Measurements from ENCODE around the gene RGS19. TPM values are rescaled to one million over a fixed set of nuclear protein-coding genes. Genes with fewer than 3 reads are reported as not detected.

The RGS19 gene
- total and polyA plus RNA-seq, 8 donors: 6.3 to 63.9 (median 8.8) TPM

- Histone ChIP-seq H3K27me3 (peaks cover 26 to 53% of the 10 kb centered on the region in 2 donors), H3K27ac (no peak overlapping the region), H3K4me3 (no peak overlapping the region), H3K36me3 (peaks cover 0 to 23% of the 10 kb centered on the region in 2 donors), H3K4me1 (peaks cover 6 to 14% of the 10 kb centered on the region in 2 donors), H3K9me3 (no peaks in the 10 kb centered on the region)
- peak in 1 of 4 donors; percentile 20 for DNase-seq
- TF ChIP-seq CTCF (IDR thresholded peaks at IDR 0.05): no peak
- intact Hi-C loops (cut with DNase I): no loop called here
- no peak for ATAC-seq
Observed at GRCh38 chr20:64100946-64101688, 21.8 kb upstream of the RGS19 start.

- ATAC-seq (no peak), DNase-seq (peak in 1 of 4 donors; percentile 11)
- H3K36me3 ChIP-seq: peaks cover 0 to 23% of the 10 kb centered on the region in 2 donors
- H3K9me3 ChIP-seq: no peaks in the 10 kb centered on the region
- H3K27me3 ChIP-seq: peaks cover 26 to 55% of the 10 kb centered on the region in 2 donors
- no peak overlapping the region for H3K27ac ChIP-seq
- no peak overlapping the region for H3K4me3 ChIP-seq
- no peak for TF ChIP-seq CTCF (IDR thresholded peaks at IDR 0.05)
- H3K4me1 ChIP-seq: peaks cover 6 to 14% of the 10 kb centered on the region in 2 donors
- intact Hi-C loops (cut with DNase I): no loop called here
Observed at GRCh38 chr20:64100566-64100888, 21.2 kb upstream of the RGS19 start.

DNA sequence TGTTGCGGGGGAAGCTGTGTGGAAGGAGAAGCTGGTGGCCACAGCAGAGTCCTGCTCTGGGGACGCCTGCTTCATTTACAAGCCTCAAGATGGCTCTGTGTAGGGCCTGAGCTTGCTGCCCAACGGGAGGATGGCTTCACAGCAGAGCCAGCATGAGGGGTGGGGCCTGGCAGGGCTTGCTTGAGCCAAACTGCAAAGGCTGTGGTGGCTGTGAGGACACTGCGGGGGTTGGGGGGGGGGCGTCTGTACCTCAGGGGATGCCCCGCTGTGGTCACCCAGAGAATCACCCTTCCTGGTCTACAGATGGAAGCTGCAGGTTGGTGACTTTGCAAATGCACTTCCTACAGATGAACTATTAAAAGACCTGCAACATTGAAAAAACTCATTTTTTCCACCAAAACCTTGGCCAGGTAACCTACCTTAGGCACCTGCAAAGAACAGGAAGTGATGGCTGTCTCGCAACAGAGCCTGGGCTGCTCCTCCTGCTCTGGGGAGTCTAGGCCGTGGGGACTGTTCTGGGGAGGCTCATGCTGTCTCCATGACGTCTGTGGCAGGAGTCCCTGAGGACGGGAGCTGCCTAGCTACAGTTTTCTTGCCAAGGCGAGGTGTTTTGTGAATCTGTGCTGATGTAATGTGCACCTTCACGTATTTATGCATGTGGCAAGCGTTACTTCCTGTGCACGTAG lies 20.7 kb upstream of the RGS19 start:
- Histone ChIP-seq H3K4me1 (peaks cover 6 to 14% of the 10 kb centered on the region in 2 donors), H3K4me3 (no peak overlapping the region), H3K36me3 (peaks cover 0 to 23% of the 10 kb centered on the region in 2 donors), H3K27ac (no peak overlapping the region), H3K27me3 (peaks cover 26 to 56% of the 10 kb centered on the region in 2 donors), H3K9me3 (no peaks in the 10 kb centered on the region)
- ATAC-seq (no peak), DNase-seq (peak in 1 of 4 donors; percentile 34)
- no peak for TF ChIP-seq CTCF (IDR thresholded peaks at IDR 0.05)
- intact Hi-C loops (cut with DNase I): no loop called here

DNA sequence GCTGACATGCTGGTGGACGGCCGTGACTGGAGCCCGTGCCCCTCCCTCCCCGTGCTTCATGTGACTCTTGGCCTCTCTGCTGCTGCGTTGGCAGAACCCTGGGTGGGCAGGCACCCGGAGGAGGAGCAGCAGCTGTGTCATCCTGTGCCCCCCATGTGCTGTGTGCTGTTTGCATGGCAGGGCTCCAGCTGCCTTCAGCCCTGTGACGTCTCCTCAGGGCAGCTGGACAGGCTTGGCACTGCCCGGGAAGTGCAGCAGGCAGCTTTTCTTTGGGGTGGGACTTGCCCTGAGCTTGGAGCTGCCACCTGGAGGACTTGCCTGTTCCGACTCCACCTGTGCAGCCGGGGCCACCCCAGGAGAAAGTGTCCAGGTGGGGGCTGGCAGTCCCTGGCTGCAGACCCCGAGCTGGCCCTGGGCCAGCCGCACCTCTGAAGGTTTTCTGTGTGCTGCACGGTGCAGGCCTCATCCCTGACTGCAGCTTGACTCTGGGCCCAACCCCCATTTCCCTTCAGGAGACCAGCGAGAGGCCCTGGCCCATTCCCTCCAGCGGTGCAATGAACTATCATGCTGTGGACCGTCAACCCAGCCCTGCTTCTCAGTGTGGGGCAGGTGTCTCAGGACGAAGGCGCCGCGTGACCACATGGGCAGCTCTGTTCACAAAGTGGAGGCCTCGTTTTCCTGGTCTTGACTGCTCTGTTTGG lies 19.9 kb upstream of the RGS19 start:
- peak in 1 of 4 donors; percentile 54 for DNase-seq
- no peaks in the 10 kb centered on the region for H3K9me3 ChIP-seq
- no peak for TF ChIP-seq CTCF (IDR thresholded peaks at IDR 0.05)
- ATAC-seq: no peak
- peaks cover 6 to 14% of the 10 kb centered on the region in 2 donors for H3K4me1 ChIP-seq
- H3K27me3 ChIP-seq: peaks cover 26 to 52% of the 10 kb centered on the region in 2 donors
- no peak overlapping the region for H3K4me3 ChIP-seq
- H3K36me3 ChIP-seq: peaks cover 0 to 23% of the 10 kb centered on the region in 2 donors
- intact Hi-C loops (cut with DNase I): no loop called here
- H3K27ac ChIP-seq: no peak overlapping the region

Data from left lung (tissue), 10 donors.